ENCODE results near the gene RCL1.

- TF ChIP-seq GATA3 (IDR thresholded peaks at IDR 0.05; ENCODE audit: low read depth, low read length): no peak
- TF ChIP-seq GATA2 (IDR thresholded peaks at IDR 0.05; ENCODE audit: low read depth, low read length): no peak
Observed at GRCh38 chr9:4892501-4893194, 99.9 kb downstream of the RCL1 start.

Measured in SH-SY5Y (cell line).